K562 (cell line): Measurements from ENCODE around the gene PMM1. TPM values are rescaled to one million over a fixed set of nuclear protein-coding genes. Genes with fewer than 3 reads are reported as not detected.

Experiments
- CBFB ChIP-seq: sonication (generic); formaldehyde crosslinking; IDR thresholded peaks from 2 replicates; pipeline ENCODE4 v1.4.0; 2020; ENCODE audit warnings: mild to moderate bottlenecking, missing genetic modification reagents
- CEBPG ChIP-seq, 3 experiments: fragments of 200-800 bp in 1 of 3; sonication (Bioruptor generic) in 1 of 3; sonication (generic) in 1 of 3; formaldehyde crosslinking in 1 of 3; IDR thresholded peaks in 2 of 3; conservative IDR thresholded peaks in 1 of 3; 2 replicates each; pipeline versions ENCODE4 v1.6.1 to v1.8.0; 2016 to 2022; ENCODE audit warnings: missing compliant biosample characterization in 2 of 3, missing genetic modification characterization in 2 of 3, mild to moderate bottlenecking in 1 of 3, missing genetic modification reagents in 1 of 3
- CREM ChIP-seq: IDR thresholded peaks from 2 replicates; pipeline ENCODE4 v1.6.1; 2014; ENCODE audit warnings: antibody characterized with exemption, low read depth
- CTCF ChIP-seq, 3 experiments: IDR thresholded peaks in 2 of 3; conservative IDR thresholded peaks in 1 of 3; 2 replicates each; pipeline ENCODE4 v1.5.1; 2011 to 2012; ENCODE audit warnings: low read length in 3 of 3, mild to moderate bottlenecking in 3 of 3, control low read depth in 2 of 3, improper control_type of control experiment in 1 of 3, inconsistent platforms in 1 of 3, low read depth in 1 of 3, mixed read lengths in 1 of 3, moderate library complexity in 1 of 3; ENCODE audit not compliant: insufficient read depth in 2 of 3
- ERF ChIP-seq: fragments of 450-650 bp; formaldehyde crosslinking; IDR thresholded peaks from 2 replicates; pipeline ENCODE4 v1.4.0; 2020; ENCODE audit warnings: mild to moderate bottlenecking, mixed read lengths
- IFI16 ChIP-seq: fragments of 250-450 bp; sonication (Bioruptor Pico); IDR thresholded peaks from 2 replicates; pipeline ENCODE4 v2.1.2; 2022; ENCODE audit warnings: mild to moderate bottlenecking, inconsistent platforms
- IRF2 ChIP-seq: sonication (generic); formaldehyde crosslinking; IDR thresholded peaks from 2 replicates; pipeline ENCODE4 v1.8.1; 2022; ENCODE audit warnings: mild to moderate bottlenecking, missing genetic modification reagents
- JUND ChIP-seq, 2 experiments: IDR thresholded peaks; 2 replicates in 1 of 2; 3 replicates in 1 of 2; pipeline ENCODE4 v1.6.1; 2011; ENCODE audit warnings: borderline replicate concordance in 2 of 2, low read depth in 2 of 2, low read length in 2 of 2, improper control_type of control experiment in 1 of 2, missing biosample characterization in 1 of 2, missing genetic modification characterization in 1 of 2, missing genetic modification reagents in 1 of 2
- KLF13 ChIP-seq: fragments of 450-650 bp; IDR thresholded peaks from 2 replicates; pipeline ENCODE4 v1.6.1; 2016; ENCODE audit warnings: missing genetic modification characterization, low read depth, mild to moderate bottlenecking, missing compliant biosample characterization, moderate library complexity, borderline replicate concordance
- RAD21 ChIP-seq, 2 experiments: fragments of 250-450 bp in 1 of 2; fragments of 450-650 bp in 1 of 2; sonication (Bioruptor Pico) in 1 of 2; formaldehyde crosslinking in 1 of 2; IDR thresholded peaks in 1 of 2; conservative IDR thresholded peaks in 1 of 2; 2 replicates each; pipeline versions ENCODE4 v1.4.0 to v1.8.0; 2020 to 2022; ENCODE audit warnings: mild to moderate bottlenecking in 2 of 2, moderate library complexity in 1 of 2
- RBFOX2 ChIP-seq: fragments of 200-400 bp; formaldehyde crosslinking; IDR thresholded peaks from 2 replicates; pipeline ENCODE4 v1.6.1; 2017; ENCODE audit warnings: low read depth, mild to moderate bottlenecking, low read length, moderate library complexity
- SMAD1 ChIP-seq: fragments of 150-350 bp; IDR thresholded peaks from 2 replicates; pipeline ENCODE4 v1.6.1; 2014; ENCODE audit warnings: low read length, low read depth; ENCODE audit not compliant: partially characterized antibody
- SMC3 ChIP-seq: conservative IDR thresholded peaks from 2 replicates; pipeline ENCODE4 v1.6.1; 2011; ENCODE audit warnings: low read depth, low read length, improper control_type of control experiment; ENCODE audit not compliant: insufficient read depth
- STAG1 ChIP-seq: sonication (generic); formaldehyde crosslinking; IDR thresholded peaks from 2 replicates; pipeline ENCODE4 v1.5.0; 2020; ENCODE audit warnings: missing genetic modification reagents, borderline replicate concordance
- ZNF41 ChIP-seq: fragments of 250-450 bp; sonication (Bioruptor Pico); conservative IDR thresholded peaks from 2 replicates; pipeline ENCODE4 v1.4.0; 2020; ENCODE audit warnings: mild to moderate bottlenecking
- polyA plus RNA-seq, 8 experiments: library from polyadenylated mRNA; depleted of rRNA in 4 of 8; stranded (reverse) in 5 of 8; unstranded in 3 of 8; fragments of >200 nt; fragmentation: Nextera tagmentation in 2 of 8; fragmentation: Illumina TruSeq in 1 of 8; extraction: Ambion mirVana in 2 of 8; extraction: Trizol in 1 of 8; gene quantifications; 2 replicates each; pipeline versions ENCODE4 v1.2.1 to v1.2.3, GENCODE V29; 2011 to 2014; ENCODE audit warnings: inconsistent platforms in 1 of 8, missing spikeins in 1 of 8
- total RNA-seq, 7 experiments: library from RNA; depleted of rRNA in 6 of 7; stranded (reverse); fragments of >200 nt in 6 of 7; fragmentation: Illumina TruSeq in 2 of 7; extraction: Trizol in 2 of 7; gene quantifications; 2 replicates each; pipeline versions ENCODE4 v1.2.1 to v1.2.3, GENCODE V29; 2011 to 2021; ENCODE audit warnings: low replicate concordance in 1 of 7
- TF ChIP-seq, protein P1 (sequence below): fragments of 450-650 bp; conservative IDR thresholded peaks from 2 replicates; pipeline ENCODE4 v1.6.1; 2016; ENCODE audit warnings: missing genetic modification characterization, low read depth, mild to moderate bottlenecking, control low read depth, missing compliant biosample characterization
- TF ChIP-seq, protein P2 (sequence below): sonication (generic); formaldehyde crosslinking; IDR thresholded peaks from 2 replicates; pipeline ENCODE4 v1.5.0; 2020; ENCODE audit warnings: missing genetic modification reagents

The PMM1 gene
- total and polyA plus RNA-seq, 9 of the 15 experiments (the other 6 are each of a cell fraction or from before 2014, with no cell fraction given) = 10.2 to 31.7 (median 20.3) TPM

DNA sequence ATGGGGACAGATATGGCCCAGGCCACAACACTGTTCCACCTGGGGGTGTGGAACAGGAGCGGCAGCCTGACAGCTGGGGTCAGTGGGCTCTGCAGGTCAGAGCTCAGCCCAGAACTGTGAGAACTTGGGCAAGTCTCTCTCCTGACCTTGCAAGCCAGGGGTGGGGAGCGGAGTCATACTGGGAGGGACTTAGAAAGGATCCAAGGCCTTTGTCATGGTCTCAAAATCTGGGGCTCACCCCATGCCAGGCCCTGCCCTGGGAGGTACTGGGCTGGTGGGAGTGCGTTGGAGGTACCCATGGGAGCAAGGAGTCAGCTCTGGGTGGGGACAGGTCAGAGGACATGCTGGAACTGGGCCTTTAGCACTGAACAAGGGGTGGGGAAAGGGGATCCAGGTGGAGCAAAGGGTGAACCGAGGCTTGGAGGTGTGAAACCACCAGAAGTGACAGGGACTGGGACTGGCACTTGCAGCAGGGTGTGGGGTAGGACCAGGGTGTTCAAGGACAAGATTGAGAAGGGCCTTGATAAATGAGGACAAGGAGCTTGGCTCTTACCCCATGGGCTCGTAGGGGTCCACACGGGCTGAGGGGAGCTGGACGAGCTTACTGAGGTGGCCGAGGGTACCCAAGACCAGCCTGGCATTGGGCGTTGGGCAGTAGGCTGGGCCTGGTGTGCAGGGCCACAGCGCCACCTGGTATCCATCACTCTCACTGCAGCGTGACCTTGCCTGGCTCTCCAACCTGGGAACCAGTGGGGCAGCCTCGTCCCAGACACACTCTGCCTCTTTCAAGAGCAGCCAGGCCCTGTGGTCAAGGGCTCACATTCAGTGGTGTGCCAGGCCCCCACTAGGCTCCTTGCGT lies 7.4 kb upstream of the PMM1 start (continued):
- TF ChIP-seq, protein P1, sequence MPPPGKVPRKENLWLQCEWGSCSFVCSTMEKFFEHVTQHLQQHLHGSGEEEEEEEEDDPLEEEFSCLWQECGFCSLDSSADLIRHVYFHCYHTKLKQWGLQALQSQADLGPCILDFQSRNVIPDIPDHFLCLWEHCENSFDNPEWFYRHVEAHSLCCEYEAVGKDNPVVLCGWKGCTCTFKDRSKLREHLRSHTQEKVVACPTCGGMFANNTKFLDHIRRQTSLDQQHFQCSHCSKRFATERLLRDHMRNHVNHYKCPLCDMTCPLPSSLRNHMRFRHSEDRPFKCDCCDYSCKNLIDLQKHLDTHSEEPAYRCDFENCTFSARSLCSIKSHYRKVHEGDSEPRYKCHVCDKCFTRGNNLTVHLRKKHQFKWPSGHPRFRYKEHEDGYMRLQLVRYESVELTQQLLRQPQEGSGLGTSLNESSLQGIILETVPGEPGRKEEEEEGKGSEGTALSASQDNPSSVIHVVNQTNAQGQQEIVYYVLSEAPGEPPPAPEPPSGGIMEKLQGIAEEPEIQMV (tag) = no peak
- TF ChIP-seq ZNF41 (CRISPR knock-in tag) = no peak
- no peak for TF ChIP-seq CBFB (CRISPR knock-in tag)
- peak; percentile 23; the same call in 1 of the 2 replicates for TF ChIP-seq CREM
- no peak for TF ChIP-seq CEBPG (CRISPR knock-in tag; IDR thresholded peaks at IDR 0.05)
- no peak for TF ChIP-seq CEBPG (tag; conservative IDR thresholded peaks at IDR 0.05 in 1 of 2, IDR thresholded peaks at IDR 0.05 in 1 of 2)
- peak; percentile 62 to 75 for TF ChIP-seq RAD21 (CRISPR knock-in tag; conservative IDR thresholded peaks at IDR 0.05 in 1 of 2, IDR thresholded peaks at IDR 0.05 in 1 of 2)
- no peak for TF ChIP-seq IFI16 (CRISPR knock-in tag)
- peak; percentile 70 to 84 (median 76) for TF ChIP-seq CTCF (IDR thresholded peaks at IDR 0.05 in 2 of 3, conservative IDR thresholded peaks at IDR 0.05 in 1 of 3; ENCODE audit: insufficient read depth in 2 of 3, low read depth in 1 of 3, low read length in 3 of 3)
- no peak for TF ChIP-seq ERF (CRISPR knock-in tag)
- TF ChIP-seq STAG1 (CRISPR knock-in tag) = peak; percentile 66
- 0 out of 2 replicates have a peak, but pooled peaks have one; percentile 15 for TF ChIP-seq KLF13 (tag)
- TF ChIP-seq JUND (IDR thresholded peaks at IDR 0.05; ENCODE audit: borderline replicate concordance, low read depth, low read length) = no peak
- no peak for TF ChIP-seq JUND (tag; IDR thresholded peaks at IDR 0.05; ENCODE audit: borderline replicate concordance, low read depth, low read length)
- TF ChIP-seq RBFOX2 = 0 out of 2 replicates have a peak, but pooled peaks have one; percentile 40
- TF ChIP-seq SMC3 = peak; percentile 54
- TF ChIP-seq SMAD1 = no peak
- TF ChIP-seq, protein P2, sequence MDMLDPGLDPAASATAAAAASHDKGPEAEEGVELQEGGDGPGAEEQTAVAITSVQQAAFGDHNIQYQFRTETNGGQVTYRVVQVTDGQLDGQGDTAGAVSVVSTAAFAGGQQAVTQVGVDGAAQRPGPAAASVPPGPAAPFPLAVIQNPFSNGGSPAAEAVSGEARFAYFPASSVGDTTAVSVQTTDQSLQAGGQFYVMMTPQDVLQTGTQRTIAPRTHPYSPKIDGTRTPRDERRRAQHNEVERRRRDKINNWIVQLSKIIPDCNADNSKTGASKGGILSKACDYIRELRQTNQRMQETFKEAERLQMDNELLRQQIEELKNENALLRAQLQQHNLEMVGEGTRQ = no peak
- TF ChIP-seq IRF2 (CRISPR knock-in tag) = no peak
- TF ChIP-seq, all 486 proteins: peak for 26
